Measurements from ENCODE around the gene NTM. TPM values are rescaled to one million over a fixed set of nuclear protein-coding genes. Genes with fewer than 3 reads are reported as not detected.

Gene NTM
- total RNA-seq, 4 donors from 2014 or later = 3.6 to 11.8 (median 7.8) TPM

- H3K27me3 ChIP-seq = peaks cover 3% of the 10 kb centered on the region
- no peaks in the 10 kb centered on the region for H3K9me3 ChIP-seq
- no peak for ATAC-seq
- H3K36me3 ChIP-seq = no peaks in the 10 kb centered on the region
- no peaks in the 10 kb centered on the region for H3K4me1 ChIP-seq
- TF ChIP-seq EP300 (IDR thresholded peaks at IDR 0.05) (no peak), POLR2A (IDR thresholded peaks at IDR 0.05) (no peak), POLR2AphosphoS5 (IDR thresholded peaks at IDR 0.05) (no peak)
- TF ChIP-seq, protein P1, sequence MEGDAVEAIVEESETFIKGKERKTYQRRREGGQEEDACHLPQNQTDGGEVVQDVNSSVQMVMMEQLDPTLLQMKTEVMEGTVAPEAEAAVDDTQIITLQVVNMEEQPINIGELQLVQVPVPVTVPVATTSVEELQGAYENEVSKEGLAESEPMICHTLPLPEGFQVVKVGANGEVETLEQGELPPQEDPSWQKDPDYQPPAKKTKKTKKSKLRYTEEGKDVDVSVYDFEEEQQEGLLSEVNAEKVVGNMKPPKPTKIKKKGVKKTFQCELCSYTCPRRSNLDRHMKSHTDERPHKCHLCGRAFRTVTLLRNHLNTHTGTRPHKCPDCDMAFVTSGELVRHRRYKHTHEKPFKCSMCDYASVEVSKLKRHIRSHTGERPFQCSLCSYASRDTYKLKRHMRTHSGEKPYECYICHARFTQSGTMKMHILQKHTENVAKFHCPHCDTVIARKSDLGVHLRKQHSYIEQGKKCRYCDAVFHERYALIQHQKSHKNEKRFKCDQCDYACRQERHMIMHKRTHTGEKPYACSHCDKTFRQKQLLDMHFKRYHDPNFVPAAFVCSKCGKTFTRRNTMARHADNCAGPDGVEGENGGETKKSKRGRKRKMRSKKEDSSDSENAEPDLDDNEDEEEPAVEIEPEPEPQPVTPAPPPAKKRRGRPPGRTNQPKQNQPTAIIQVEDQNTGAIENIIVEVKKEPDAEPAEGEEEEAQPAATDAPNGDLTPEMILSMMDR (IDR thresholded peaks at IDR 0.05) = no peak
- H3K4me3 ChIP-seq = no peak overlapping the region
- WGBS, 2 donors (ENCODE audit: low coverage in 1 of 2) = 54 to 58% methylated on average over 5 to 6 of the region's 11 CpGs
- no peak overlapping the region for H3K27ac ChIP-seq
Measured at GRCh38 chr11:131980888-131981668, 610.7 kb downstream of the NTM start.

GRCh38 chr11:131982154-131982553 lies 611.7 kb downstream of the NTM start:
- no peaks in the 10 kb centered on the region for H3K4me1 ChIP-seq
- no peaks in the 10 kb centered on the region for H3K9me3 ChIP-seq
- TF ChIP-seq, protein P1 (IDR thresholded peaks at IDR 0.05) = no peak
- TF ChIP-seq EP300 (IDR thresholded peaks at IDR 0.05) (no peak), POLR2AphosphoS5 (IDR thresholded peaks at IDR 0.05) (no peak)
- H3K36me3 ChIP-seq = no peaks in the 10 kb centered on the region
- H3K4me3 ChIP-seq = no peak overlapping the region
- ATAC-seq = no peak
- WGBS, 2 donors (ENCODE audit: low coverage in 1 of 2) = 68 to 71% methylated on average over 3 of the region's 3 CpGs
- peaks cover 3% of the 10 kb centered on the region for H3K27me3 ChIP-seq
- H3K27ac ChIP-seq = no peak overlapping the region

DNA sequence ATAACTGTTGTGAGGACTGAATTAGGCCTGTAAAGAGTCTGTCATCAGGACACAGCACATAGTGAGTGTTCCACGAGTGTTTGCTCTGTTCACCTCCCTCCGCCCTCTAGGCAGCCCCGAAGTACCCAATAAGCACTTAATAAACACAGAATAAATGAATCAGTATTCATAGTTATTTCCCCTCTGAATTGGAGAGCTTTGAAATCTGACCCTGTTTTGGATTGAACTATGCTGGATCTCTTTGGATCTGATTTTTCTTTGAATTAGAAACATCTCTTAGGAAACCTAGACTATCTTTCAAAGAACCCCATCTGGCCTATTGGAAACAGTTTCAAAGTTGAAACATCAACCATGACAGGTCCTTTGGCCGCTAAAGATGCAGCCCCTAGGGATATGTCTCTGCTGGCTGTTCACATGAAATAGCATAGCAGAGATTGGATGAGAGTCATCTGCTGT lies 615.5 kb downstream of the NTM start:
- Histone ChIP-seq H3K4me3 (no peak overlapping the region), H3K27ac (no peak overlapping the region)

DNA sequence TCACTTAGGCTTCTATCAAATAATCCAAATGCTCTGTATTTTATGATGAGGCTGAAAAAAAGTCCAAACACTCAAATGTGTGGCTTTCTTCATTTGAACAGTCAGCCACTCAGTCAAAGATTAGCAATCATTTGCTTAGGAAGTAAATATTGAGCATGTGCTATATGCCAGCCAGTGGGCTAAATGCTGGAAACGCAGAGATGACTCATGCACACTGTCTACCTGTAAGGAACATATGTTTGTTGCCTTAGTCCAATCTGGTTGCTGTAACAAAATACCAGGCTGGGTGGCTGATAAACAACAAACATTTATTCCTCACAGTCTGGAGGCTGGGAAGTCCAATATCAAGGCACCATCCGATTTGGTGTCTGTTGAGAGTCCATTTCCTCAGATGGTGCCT lies 617.3 kb downstream of the NTM start:
- no peak overlapping the region for H3K4me3 ChIP-seq
- no peak overlapping the region for H3K27ac ChIP-seq
- TF ChIP-seq POLR2AphosphoS5 (IDR thresholded peaks at IDR 0.05) (no peak), EP300 (IDR thresholded peaks at IDR 0.05) (no peak), POLR2A (IDR thresholded peaks at IDR 0.05) (no peak)
- TF ChIP-seq, protein P1 (IDR thresholded peaks at IDR 0.05) = no peak
- no peaks in the 10 kb centered on the region for H3K36me3 ChIP-seq
- no peaks in the 10 kb centered on the region for H3K9me3 ChIP-seq
- no peaks in the 10 kb centered on the region for H3K27me3 ChIP-seq
- 97 to 100% methylated on average over 2 of the region's 2 CpGs for WGBS, 2 donors (ENCODE audit: low coverage in 1 of 2)
- no peak for ATAC-seq
- H3K4me1 ChIP-seq = no peaks in the 10 kb centered on the region

More for the DNA sequence above, 615.5 kb downstream of the NTM start:
- WGBS, 2 donors (ENCODE audit: low coverage in 1 of 2) = 50 to 56% methylated on average over 4 of the region's 4 CpGs
- no peaks in the 10 kb centered on the region for H3K36me3 ChIP-seq
- TF ChIP-seq, protein P1 (IDR thresholded peaks at IDR 0.05) = no peak
- no peak for TF ChIP-seq POLR2AphosphoS5 (IDR thresholded peaks at IDR 0.05)
- TF ChIP-seq POLR2A (IDR thresholded peaks at IDR 0.05) = no peak
- TF ChIP-seq EP300 (IDR thresholded peaks at IDR 0.05) = no peak
- peak; percentile 51 for ATAC-seq
- no peaks in the 10 kb centered on the region for H3K9me3 ChIP-seq
- H3K4me1 ChIP-seq = no peaks in the 10 kb centered on the region
- H3K27me3 ChIP-seq = no peaks in the 10 kb centered on the region

GRCh38 chr11:131991606-131992005 lies 621.2 kb downstream of the NTM start:
- Histone ChIP-seq H3K36me3 (no peaks in the 10 kb centered on the region), H3K27ac (no peak overlapping the region), H3K9me3 (peaks cover 0 to 14% (median 0%) of the 10 kb centered on the region in 3 donors), H3K4me3 (no peak overlapping the region), H3K4me1 (no peaks in the 10 kb centered on the region), H3K27me3 (no peaks in the 10 kb centered on the region)
- TF ChIP-seq EP300 (IDR thresholded peaks at IDR 0.05) (no peak), POLR2AphosphoS5 (IDR thresholded peaks at IDR 0.05) (no peak), POLR2A (IDR thresholded peaks at IDR 0.05) (no peak)
- TF ChIP-seq, protein P1 (IDR thresholded peaks at IDR 0.05) = no peak
- no peak for ATAC-seq
- 94 to 100% methylated on average over 2 of the region's 2 CpGs for WGBS, 2 donors (ENCODE audit: low coverage in 1 of 2)
